GM18526 (cell line): ENCODE data around the gene DMD.

Source experiments
- POLR2A ChIP-seq: IDR thresholded peaks from 3 replicates; pipeline ENCODE4 v1.6.1; 2011; ENCODE audit not compliant: insufficient read length; ENCODE audit errors: extremely low read depth

The DMD gene

GRCh38 chrX:31604629-31605221 is 1606.6 kb downstream of the DMD start:
- TF ChIP-seq POLR2A: no peak

DNA sequence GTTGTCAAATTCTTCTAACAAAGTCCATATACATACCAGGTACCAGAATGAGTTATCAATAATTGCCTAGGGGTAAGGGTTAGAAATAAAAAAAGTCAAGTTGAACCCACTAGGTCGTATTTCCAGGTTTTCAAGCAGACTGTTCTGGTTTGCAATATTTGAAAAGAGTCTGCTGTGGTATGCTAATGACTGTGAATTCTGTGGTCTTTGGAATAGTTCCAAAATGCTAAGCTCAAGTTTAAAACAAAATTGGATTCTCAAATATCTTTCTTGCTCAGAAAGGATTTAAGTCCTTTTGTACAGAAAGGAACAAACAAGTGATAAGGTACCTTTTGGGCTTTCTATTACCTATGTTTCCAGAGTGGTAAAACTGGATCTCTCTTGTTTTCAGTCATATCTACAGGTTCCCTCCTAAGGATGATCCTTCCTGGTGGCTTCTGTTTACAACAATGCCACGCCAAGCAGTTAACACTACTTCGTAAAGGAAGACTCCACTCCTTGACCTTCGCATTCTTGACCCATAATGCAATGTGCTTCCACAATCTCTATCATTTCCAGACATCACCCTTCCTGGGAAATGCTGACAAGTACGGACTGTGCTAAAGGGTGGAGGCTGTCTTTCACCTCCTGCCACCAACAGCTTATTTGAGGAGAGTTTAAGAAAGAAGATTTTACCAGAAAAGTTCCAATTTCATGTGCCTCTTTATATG is 1607.8 kb downstream of the DMD start:
- no peak for TF ChIP-seq POLR2A

- no peak for TF ChIP-seq POLR2A
Observed at GRCh38 chrX:31600823-31601222, 1610.5 kb downstream of the DMD start.

DNA sequence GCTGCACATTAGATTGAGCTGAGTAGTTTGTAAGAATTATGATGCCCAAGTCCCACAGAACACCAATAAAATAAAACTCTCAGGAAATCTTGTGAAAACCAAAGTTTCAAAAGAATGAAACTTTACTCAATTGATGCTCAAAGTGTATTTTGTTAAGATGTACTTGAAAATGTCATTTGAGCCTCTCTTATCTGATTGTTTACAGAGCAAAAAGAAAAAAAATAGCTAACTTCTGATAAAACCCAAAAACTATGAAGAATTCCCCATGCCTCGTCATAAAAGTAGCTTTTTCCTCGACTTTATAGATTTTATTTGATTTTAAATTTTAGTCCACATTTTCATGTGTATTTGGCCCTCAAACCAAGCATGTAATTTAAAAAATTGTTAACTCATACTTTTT is 1618.0 kb downstream of the DMD start:
- TF ChIP-seq POLR2A: no peak

GRCh38 chrX:31591355-31591754 is 1620.0 kb downstream of the DMD start:
- TF ChIP-seq POLR2A: no peak

GRCh38 chrX:31590581-31591114 is 1620.7 kb downstream of the DMD start:
- TF ChIP-seq POLR2A: no peak

DNA sequence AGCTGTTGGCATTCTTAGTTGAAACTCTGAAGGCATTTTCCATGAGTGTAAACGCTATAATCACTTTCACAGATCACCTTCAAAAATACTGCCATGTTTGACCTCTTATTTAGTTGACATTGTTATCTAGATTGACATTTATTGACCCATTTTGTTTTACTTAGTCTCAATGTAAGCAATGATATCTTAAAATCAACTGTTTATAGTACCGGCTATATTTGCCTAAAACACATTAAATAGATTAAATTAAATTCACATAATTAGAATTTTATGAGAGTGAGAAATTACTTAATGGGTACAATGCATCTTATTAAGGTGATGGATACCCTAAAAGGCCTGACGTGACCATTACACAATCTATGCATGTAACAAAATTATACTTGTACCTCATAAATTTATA is 1621.8 kb downstream of the DMD start:
- no peak for TF ChIP-seq POLR2A

DNA sequence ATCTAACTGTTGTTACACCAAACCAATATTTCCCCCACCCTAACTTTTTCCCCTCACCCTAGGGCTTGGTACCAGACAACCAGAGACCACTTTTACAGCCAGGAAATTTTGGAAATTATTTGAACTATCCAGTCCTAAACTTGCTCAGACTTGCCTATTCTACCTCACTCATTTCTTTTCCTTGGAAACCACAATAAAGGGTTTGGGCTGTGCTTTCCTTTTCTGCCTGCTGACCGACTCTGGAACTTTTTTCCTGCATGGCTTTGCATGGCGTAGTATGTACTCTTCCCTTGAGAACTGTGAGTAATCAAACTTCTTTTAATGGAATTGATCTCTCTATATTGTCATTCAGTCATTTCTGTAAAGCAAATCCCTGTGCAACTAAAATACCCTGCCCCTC is 1623.0 kb downstream of the DMD start:
- no peak for TF ChIP-seq POLR2A

DNA sequence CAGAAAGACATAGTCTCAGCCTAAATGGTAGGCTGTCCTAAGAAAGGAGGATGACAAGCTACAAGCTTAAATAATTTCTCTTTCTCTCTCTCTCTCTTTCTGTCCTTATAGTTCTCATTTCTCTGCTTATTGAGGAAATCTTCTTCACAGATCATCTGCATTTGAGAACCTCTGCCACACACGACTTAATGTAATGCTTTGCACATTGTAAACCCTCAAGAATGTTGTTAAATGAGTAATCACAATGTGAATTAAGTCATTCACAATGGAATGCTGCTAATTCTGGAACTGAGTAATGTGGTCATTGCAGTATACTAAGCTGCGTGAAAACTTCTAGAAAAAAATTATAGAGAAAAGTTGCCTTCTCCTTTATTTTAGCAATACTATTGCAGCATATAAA is 1630.6 kb downstream of the DMD start:
- TF ChIP-seq POLR2A: no peak

GRCh38 chrX:31580227-31580626 is 1631.1 kb downstream of the DMD start:
- TF ChIP-seq POLR2A: no peak

DNA sequence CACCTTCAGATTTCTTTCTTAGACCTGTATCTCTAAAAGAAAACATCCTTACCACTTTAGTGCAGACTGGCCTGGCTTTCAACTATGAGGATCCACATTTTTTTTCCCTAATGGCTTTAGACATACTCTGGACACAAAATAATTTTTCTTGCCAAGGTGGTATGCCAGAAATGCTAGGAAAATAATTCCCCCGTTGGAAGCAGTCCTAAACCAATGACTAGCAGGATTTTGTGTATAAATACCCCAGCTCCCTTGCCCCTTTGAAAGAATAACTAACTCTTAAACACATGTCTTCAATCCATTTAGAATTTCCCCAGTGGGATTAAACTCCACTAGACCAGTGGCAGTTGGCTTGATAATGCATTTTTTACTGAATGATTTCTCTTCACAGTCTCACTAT is 1639.0 kb downstream of the DMD start:
- TF ChIP-seq POLR2A: no peak

- TF ChIP-seq POLR2A: no peak
Observed at GRCh38 chrX:31570658-31571057, 1640.7 kb downstream of the DMD start.

GRCh38 chrX:31563792-31564191 is 1647.6 kb downstream of the DMD start:
- no peak for TF ChIP-seq POLR2A

GRCh38 chrX:31555506-31555905 is 1655.8 kb downstream of the DMD start:
- no peak for TF ChIP-seq POLR2A

- no peak for TF ChIP-seq POLR2A
Observed at GRCh38 chrX:31551913-31552312, 1659.4 kb downstream of the DMD start.

GRCh38 chrX:31550158-31550557 is 1661.2 kb downstream of the DMD start:
- TF ChIP-seq POLR2A: no peak

- no peak for TF ChIP-seq POLR2A
Observed at GRCh38 chrX:31547816-31548215, 1663.5 kb downstream of the DMD start.

DNA sequence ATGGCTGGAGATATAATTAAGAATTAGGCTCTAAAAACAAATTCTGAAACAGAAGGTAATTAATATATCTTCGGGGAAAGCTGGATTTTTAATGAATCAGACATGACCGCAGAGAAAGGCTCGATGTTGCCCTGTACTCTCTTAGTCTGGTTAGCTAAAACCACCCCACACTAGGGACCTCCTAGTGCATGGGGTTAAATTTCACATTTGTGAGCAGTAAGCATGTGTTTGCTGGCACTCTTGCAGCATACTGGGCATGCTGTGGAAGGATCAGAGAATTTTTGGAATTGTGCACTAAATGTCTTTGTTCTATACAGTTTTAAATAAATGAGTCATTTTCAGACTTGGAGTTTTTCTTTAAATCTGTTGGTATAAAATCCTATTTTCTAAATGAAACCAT is 1663.9 kb downstream of the DMD start:
- no peak for TF ChIP-seq POLR2A

GRCh38 chrX:31546126-31546525 is 1665.2 kb downstream of the DMD start:
- TF ChIP-seq POLR2A: no peak
